ENCODE results near the gene PPP4R2. TPM values are rescaled to one million over a fixed set of nuclear protein-coding genes. Genes with fewer than 3 reads are reported as not detected.

Gene PPP4R2
- total and polyA plus RNA-seq, 9 of the 15 experiments (the other 6 are each of a cell fraction or from before 2014, with no cell fraction given): 11.0 to 49.6 (median 31.6) TPM

GRCh38 chr3:72953325-72953956 lies 43.2 kb upstream of the PPP4R2 start (continued):
- TF ChIP-seq FOSL1 (tag; conservative IDR thresholded peaks at IDR 0.05) (peak; percentile 85), CEBPG (CRISPR knock-in tag; IDR thresholded peaks at IDR 0.05) (peak; percentile 69), CEBPG (tag; conservative IDR thresholded peaks at IDR 0.05 in 1 of 2, IDR thresholded peaks at IDR 0.05 in 1 of 2) (peak; percentile 90 to 95), TAL1 (IDR thresholded peaks at IDR 0.05) (peak; percentile 26), ZNF175 (CRISPR knock-in tag; IDR thresholded peaks at IDR 0.05; ENCODE audit: low read depth) (no peak), JUNB (CRISPR knock-in tag; conservative IDR thresholded peaks at IDR 0.05) (no peak), ZNF764 (CRISPR knock-in tag; IDR thresholded peaks at IDR 0.05; ENCODE audit: low read depth) (no peak), NR0B1 (IDR thresholded peaks at IDR 0.05; ENCODE audit: partially characterized antibody) (no peak), TCF7 (IDR thresholded peaks at IDR 0.05; ENCODE audit: borderline replicate concordance) (no peak), MCM3 (IDR thresholded peaks at IDR 0.05) (no peak), SUPT5H (IDR thresholded peaks at IDR 0.05) (no peak), HMGXB4 (CRISPR knock-in tag; IDR thresholded peaks at IDR 0.05) (no peak), CC2D1A (IDR thresholded peaks at IDR 0.05) (no peak), ZNF121 (CRISPR knock-in tag; conservative IDR thresholded peaks at IDR 0.05) (no peak), ZMIZ1 (IDR thresholded peaks at IDR 0.05; ENCODE audit: low read depth in 2 of 2, low read length in 2 of 2) (no peak), BCL6 (CRISPR knock-in tag; IDR thresholded peaks at IDR 0.05) (no peak), CEBPB (tag; IDR thresholded peaks at IDR 0.05) (peak; percentile 95)
